ENCODE data around the gene CYREN. TPM values are rescaled to one million over a fixed set of nuclear protein-coding genes. Genes with fewer than 3 reads are reported as not detected.
A peak's percentile ranks its signal among the peaks of the same experiment; 100 is the strongest.
"Not testable (repeated sequence)": the region's sequence is repeated elsewhere in the genome, so short reads cannot be mapped to it uniquely, and the experiment has no call there.

CYREN gene
- polyA plus RNA-seq (ENCODE audit: insufficient read length in 4 of 4): 10 to 100 TPM; 58.8 to 73.0 (median 64.7) TPM

GRCh38 chr7:135170274-135170997 is at the start of gene CYREN:
TSS of gene CYREN (minus strand) at chr7:135170707. CDS start at chr7:135168922, 1,785 bp downstream.
- peak in 3 of 4 donors; percentile 79 to 87 (median 83) for DNase-seq (ENCODE audit: low read depth in 4 of 4, low spot score in 2 of 4)

- DNase-seq (ENCODE audit: low read depth in 4 of 4, low spot score in 2 of 4): peak in 1 of 4 donors; percentile 43
These were observed 47.4 kb upstream of the CYREN start for GRCh38 chr7:135217645-135218509.

GRCh38 chr7:135215698-135216097 is 45.2 kb upstream of the CYREN start:
- no peak for DNase-seq (ENCODE audit: low read depth in 4 of 4, low spot score in 2 of 4)

- DNase-seq (ENCODE audit: low read depth in 4 of 4, low spot score in 2 of 4): no peak
These were observed 44.7 kb upstream of the CYREN start for GRCh38 chr7:135215180-135215579.

GRCh38 chr7:135213831-135214230 is 43.3 kb upstream of the CYREN start:
- DNase-seq (ENCODE audit: low read depth in 4 of 4, low spot score in 2 of 4): no peak

DNA sequence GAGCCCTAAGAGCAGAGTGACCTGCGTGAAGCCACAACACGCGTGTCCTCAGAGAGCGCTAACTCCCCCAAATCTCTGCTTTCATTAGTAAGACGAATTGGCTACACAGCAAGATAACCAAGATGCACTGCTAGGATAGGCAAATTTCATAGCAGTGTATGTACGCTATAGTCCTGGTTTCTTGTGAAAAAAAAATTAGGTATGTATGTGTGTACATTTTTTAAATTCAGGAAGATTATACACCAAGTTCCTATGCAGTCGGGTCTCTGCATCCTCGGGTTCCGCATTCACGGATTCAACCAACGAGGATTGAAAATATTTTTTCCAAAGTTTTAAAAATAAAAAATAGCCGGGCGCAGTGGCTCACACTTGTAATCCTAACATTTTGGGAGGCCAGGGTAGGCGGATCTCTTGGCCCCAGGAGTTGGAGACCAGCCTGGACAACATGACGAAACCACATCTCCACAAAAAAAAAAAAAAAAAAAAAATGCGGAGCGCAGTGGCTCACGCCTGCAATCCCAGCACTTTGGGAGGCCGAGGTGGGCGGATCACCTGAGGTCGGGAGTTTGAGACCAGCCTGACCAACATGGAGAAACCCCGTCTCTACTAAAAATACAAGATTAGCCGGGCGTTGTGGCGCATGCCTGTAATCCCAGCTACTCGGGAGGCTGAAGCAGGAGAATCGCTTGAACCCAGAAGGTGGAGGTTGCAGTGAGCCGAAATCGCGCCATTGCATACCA is 41.6 kb upstream of the CYREN start:
- not testable (repeated sequence) for DNase-seq (ENCODE audit: low read depth in 4 of 4, low spot score in 2 of 4)

DNA sequence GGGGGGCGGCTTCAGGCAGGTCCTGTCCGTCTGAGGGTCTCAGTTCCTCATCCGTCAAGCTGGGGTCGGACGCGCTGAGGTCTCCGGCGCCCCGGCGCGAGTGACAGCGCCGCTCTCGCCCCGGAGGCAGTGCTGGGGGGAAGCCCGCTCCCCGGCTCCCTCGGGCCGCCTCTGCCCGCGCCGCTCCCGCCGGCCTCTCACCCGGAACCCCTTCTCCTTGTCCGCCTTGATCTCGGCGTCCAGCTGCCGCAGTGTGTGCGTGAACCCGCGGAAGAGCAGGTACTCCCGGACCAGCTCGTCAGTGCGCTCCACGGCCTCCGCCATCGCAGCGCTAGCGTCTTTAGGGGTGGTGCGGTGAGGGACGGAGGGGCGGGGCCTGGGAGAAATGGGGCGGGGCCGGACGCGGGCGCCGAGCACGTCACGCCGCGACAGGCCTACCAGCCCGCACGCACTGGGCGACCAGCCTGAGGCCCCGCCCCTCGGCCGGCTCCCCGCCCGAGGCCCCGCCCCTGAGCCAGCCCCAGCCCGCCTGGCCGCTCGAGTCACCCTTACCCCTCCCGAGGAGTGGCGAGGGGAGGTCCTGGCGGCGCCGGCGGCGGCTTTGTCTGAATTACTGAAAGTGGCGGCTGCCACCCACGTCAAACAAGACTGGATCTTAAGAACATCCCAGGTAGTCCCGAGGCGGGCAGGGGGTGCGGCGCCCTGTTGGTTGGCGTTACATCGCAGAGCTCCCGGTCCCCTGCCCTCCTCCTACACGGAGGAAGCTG is 40.9 kb upstream of the CYREN start, which contains the start of gene WDR91:
Gene WDR91 (minus strand): TSS at position 348 of the 767 bp plus-strand sequence. CDS start 24 bp downstream, at position 324.
- peak; percentile 68 to 88 (median 86) for DNase-seq (ENCODE audit: low read depth in 4 of 4, low spot score in 2 of 4)

DNA sequence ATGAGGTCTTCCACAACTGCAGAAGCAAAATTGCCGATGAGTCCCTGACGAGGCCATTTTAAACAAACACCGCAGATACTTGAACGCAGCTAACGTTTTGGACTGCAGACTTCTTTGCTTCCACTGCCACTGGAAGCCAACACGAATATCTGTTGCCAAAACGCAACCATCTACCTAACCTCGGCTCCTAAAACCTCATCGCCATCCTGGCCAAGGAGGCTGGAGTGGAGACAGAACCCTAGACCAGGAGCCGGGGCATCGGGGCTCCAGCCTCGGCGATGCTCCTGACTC is 40.3 kb upstream of the CYREN start:
- DNase-seq (ENCODE audit: low read depth in 4 of 4, low spot score in 2 of 4): peak in 1 of 4 donors; percentile 24

DNA sequence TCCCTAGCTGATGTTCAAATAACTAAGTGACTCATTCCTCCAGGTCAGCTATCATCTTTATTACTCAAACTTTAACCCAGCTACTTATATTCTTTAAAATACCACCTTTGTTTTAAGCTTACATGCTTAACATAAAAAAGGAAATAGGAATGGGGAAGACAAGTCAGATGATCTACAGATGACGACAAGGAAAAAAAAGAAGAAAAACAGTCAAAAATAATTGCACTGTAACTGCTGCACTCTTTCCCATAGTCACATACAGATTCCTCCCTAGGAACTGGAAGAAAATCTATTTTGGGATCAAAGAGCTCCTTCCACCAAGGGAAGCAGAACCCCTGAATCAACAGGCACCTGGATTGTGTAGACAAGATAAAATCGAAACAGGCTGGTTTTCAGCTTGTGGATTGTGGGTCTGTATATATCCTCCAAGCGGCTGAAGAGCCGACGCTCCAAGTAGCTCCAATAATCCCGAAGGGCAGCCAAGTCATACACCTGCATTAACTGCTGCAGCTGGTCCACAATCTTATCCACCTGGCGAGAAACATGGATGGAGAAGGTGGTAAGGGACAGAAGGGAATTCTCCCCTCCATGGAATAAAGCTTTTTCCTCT is 38.8 kb upstream of the CYREN start:
- no peak for DNase-seq (ENCODE audit: low read depth in 4 of 4, low spot score in 2 of 4)

- DNase-seq (ENCODE audit: low read depth in 4 of 4, low spot score in 2 of 4): peak in 1 of 4 donors; percentile 19
These were observed 37.7 kb upstream of the CYREN start for GRCh38 chr7:135208102-135208793.

DNA sequence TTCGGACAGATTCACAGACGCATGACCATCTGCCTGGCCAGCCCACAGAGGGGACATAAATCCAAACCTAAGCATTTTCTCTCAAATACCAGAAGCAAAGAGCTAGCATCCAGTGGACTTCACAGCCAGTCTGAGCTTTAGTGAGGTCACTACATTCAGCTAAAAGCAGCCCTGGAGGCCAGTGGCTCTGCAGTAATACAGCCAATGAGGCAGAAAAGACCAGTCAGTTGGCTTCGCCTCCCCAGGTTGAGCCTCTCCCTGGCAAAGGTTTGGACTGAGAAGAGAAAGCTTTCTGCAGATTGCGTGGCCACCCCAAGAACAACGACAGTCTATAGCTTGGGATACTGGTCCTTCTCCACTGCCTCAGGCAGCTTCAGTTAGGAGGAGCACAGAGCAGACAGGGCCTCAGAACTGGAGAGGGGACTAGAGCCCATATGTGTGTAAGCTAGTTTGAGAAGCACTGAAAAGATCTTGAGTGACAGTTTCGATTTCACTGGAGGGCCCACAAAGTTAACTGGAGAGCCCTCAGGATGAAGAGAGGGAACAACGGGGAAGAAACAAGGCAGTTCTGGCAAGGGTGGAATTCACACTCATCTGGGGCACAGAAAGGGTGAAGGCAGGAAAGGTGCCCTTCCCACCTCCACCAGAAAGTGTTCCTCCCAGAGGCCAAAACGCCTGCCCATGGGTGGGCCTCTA is 37.0 kb upstream of the CYREN start:
- DNase-seq (ENCODE audit: low read depth in 4 of 4, low spot score in 2 of 4): no peak

DNA sequence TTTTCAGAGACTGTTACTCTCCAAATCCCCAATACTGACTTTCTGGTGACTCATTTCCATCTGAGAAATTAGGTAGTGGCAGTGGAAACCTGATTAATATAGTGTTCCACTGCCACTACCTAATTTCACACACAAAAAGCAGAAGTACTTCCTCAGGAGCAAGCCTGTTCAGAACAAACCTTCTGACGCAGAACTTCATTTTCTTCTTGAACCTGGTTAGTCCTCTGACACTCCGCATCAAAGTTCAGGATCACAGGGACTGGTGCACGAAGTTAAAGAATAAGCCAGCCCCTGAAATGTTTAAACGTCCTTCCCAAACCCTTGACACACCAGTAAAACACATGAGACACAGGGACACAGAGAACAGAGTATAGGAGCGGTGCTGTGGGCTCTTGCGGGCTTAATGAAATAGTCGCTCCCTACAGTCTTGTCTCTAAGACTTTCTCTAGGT is 36.5 kb upstream of the CYREN start:
- DNase-seq (ENCODE audit: low read depth in 4 of 4, low spot score in 2 of 4): peak in 1 of 4 donors; percentile 27

DNA sequence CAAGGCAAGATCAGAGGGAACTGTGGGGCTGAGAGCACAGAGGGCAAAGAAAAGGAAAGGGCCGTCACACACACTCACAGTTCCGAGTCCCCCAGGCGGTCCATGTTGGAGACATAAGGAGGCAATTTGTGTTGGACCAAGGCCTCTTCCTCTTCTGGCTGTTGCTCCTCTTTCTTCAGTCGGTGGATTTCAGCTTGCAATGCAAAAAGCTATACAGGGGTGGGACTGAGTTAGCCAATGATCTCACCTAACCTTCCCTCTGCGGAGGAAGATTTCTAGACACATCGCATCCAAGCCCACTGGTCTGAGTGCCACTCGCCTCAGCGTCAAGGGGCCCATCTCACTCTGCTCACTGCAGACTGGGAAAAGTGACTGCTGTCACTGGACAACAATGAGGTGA is 35.3 kb upstream of the CYREN start:
- DNase-seq (ENCODE audit: low read depth in 4 of 4, low spot score in 2 of 4): no peak

- DNase-seq (ENCODE audit: low read depth in 4 of 4, low spot score in 2 of 4): no peak
These were observed 34.4 kb upstream of the CYREN start for GRCh38 chr7:135204876-135205275.

DNA sequence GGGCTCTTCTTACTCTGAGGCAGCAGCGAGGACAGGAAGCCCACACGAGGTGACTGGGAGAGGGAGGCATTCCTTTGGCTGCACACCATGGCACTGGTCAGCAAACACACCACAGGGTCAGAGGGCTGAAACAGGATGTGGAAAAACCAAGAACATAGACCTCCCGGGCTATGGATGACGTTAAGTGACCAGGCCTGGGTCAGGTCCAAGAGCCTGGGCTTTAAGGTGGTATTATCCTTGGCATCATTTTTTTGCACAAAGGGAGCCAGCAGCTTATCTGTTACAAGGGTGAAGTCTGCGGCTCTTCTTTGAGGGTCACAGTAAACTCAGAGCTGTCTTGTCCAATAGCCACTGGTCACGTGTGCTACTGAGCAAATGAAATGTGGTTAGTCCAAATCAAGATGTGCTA is 33.8 kb upstream of the CYREN start:
- DNase-seq (ENCODE audit: low read depth in 4 of 4, low spot score in 2 of 4): no peak

DNA sequence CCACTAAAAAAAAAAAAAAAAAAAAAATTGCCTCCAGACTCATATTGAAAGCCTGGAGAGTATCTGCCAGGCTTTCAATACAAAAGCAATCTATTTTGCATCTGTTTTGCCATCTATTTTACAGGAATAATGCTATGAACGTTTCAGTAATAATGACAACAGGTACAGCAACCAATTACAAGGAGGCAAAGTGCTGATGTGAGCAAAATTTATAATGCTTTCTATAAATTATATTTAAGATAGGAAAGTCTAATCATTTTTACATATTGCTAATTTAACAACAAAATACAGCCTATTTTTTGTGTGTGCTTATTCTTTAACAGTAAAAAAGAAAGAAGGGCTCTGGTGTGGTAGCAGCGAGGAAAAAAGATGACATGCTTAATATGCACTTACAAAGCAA is 30.8 kb upstream of the CYREN start:
- DNase-seq (ENCODE audit: low read depth in 4 of 4, low spot score in 2 of 4): no peak

- no peak for DNase-seq (ENCODE audit: low read depth in 4 of 4, low spot score in 2 of 4)
These were observed 30.4 kb upstream of the CYREN start for GRCh38 chr7:135200821-135201331.

DNA sequence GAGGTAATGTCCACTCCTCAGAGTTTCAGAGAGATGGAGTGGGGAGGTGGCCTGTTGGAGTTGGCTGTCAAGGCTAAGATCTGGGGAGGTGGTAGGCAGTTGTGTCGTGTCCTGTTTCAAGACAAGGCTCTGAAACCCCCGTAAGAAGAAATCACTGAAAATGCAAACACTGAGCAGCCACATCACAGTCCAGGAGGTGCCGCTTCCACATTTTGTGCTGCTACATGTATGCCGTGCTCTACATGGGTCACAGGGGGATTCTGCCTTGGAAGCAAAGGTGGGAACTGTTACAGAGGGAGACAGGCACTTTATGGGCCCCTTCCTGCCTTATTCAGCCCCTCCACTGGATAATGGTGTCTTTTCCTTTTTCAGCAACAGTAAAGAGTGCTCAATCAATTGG is 28.9 kb upstream of the CYREN start:
- DNase-seq (ENCODE audit: low read depth in 4 of 4, low spot score in 2 of 4): no peak

Measured in left renal cortex interstitium (tissue), 4 donors.